ENCODE data around the gene CCR2.
A peak's percentile ranks its signal among the peaks of the same experiment; 100 is the strongest.
"Not testable (repeated sequence)": the region's sequence is repeated elsewhere in the genome, so short reads cannot be mapped to it uniquely, and the experiment has no call there.

CCR2 gene

GRCh38 chr3:46375814-46376213, 21.9 kb downstream of the CCR2 start:
- H3K27me3 Mint-ChIP-seq (ENCODE audit: low read depth) = peaks cover 52% of the 10 kb centered on the region

GRCh38 chr3:46378426-46378942, 24.6 kb downstream of the CCR2 start:
- Mint-ChIP-seq H3K27me3 (ENCODE audit: low read depth) (peaks cover 49% of the 10 kb centered on the region), H3K36me3 (ENCODE audit: low read depth) (peaks cover 2% of the 10 kb centered on the region), H3K27ac (no peak overlapping the region), H3K9me3 (no peaks in the 10 kb centered on the region), H3K4me3 (no peak overlapping the region), H3K4me1 (ENCODE audit: low read depth) (peaks cover 34% of the 10 kb centered on the region)
- peak; percentile 40 for DNase-seq (ENCODE audit: low spot score)

More at GRCh38 chr3:46375814-46376213, 21.9 kb downstream of the CCR2 start:
- peaks cover 43% of the 10 kb centered on the region for H3K4me1 Mint-ChIP-seq (ENCODE audit: low read depth)
- no peak overlapping the region for H3K4me3 Mint-ChIP-seq
- H3K27ac Mint-ChIP-seq = no peak overlapping the region
- DNase-seq (ENCODE audit: low spot score) = no peak
- H3K9me3 Mint-ChIP-seq = no peaks in the 10 kb centered on the region
- H3K36me3 Mint-ChIP-seq (ENCODE audit: low read depth) = peaks cover 2% of the 10 kb centered on the region

GRCh38 chr3:46380471-46381221, 26.7 kb downstream of the CCR2 start:
- H3K27ac Mint-ChIP-seq = peak overlapping the region; percentile 62
- no peaks in the 10 kb centered on the region for H3K9me3 Mint-ChIP-seq

GRCh38 chr3:46381625-46382024, 27.7 kb downstream of the CCR2 start:
- no peak for DNase-seq (ENCODE audit: low spot score)
- no peaks in the 10 kb centered on the region for H3K36me3 Mint-ChIP-seq (ENCODE audit: low read depth)
- no peak overlapping the region for H3K4me3 Mint-ChIP-seq
- H3K4me1 Mint-ChIP-seq (ENCODE audit: low read depth) = peaks cover 30% of the 10 kb centered on the region
- peaks cover 44% of the 10 kb centered on the region for H3K27me3 Mint-ChIP-seq (ENCODE audit: low read depth)
- no peaks in the 10 kb centered on the region for H3K9me3 Mint-ChIP-seq
- no peak overlapping the region for H3K27ac Mint-ChIP-seq

More at GRCh38 chr3:46380471-46381221, 26.7 kb downstream of the CCR2 start:
- Mint-ChIP-seq H3K4me3 (peak overlapping the region; percentile 62), H3K4me1 (ENCODE audit: low read depth) (peaks cover 31% of the 10 kb centered on the region), H3K36me3 (ENCODE audit: low read depth) (no peaks in the 10 kb centered on the region), H3K27me3 (ENCODE audit: low read depth) (peaks cover 44% of the 10 kb centered on the region)
- peak; percentile 7 for DNase-seq (ENCODE audit: low spot score)

- peaks cover 37% of the 10 kb centered on the region for H3K27me3 Mint-ChIP-seq (ENCODE audit: low read depth)
- no peak overlapping the region for H3K4me3 Mint-ChIP-seq
- H3K9me3 Mint-ChIP-seq = no peaks in the 10 kb centered on the region
- H3K27ac Mint-ChIP-seq = no peak overlapping the region
- H3K36me3 Mint-ChIP-seq (ENCODE audit: low read depth) = no peaks in the 10 kb centered on the region
- H3K4me1 Mint-ChIP-seq (ENCODE audit: low read depth) = peaks cover 28% of the 10 kb centered on the region
- DNase-seq (ENCODE audit: low spot score) = no peak
These were observed 29.5 kb downstream of the CCR2 start for GRCh38 chr3:46383211-46383950.

- Mint-ChIP-seq H3K4me3 (no peak overlapping the region), H3K27me3 (ENCODE audit: low read depth) (peaks cover 36% of the 10 kb centered on the region), H3K36me3 (ENCODE audit: low read depth) (no peaks in the 10 kb centered on the region), H3K4me1 (ENCODE audit: low read depth) (peaks cover 28% of the 10 kb centered on the region), H3K27ac (no peak overlapping the region), H3K9me3 (no peaks in the 10 kb centered on the region)
- no peak for DNase-seq (ENCODE audit: low spot score)
These were observed 30.0 kb downstream of the CCR2 start for GRCh38 chr3:46383951-46384330.

- no peaks in the 10 kb centered on the region for H3K36me3 Mint-ChIP-seq (ENCODE audit: low read depth)
- no peaks in the 10 kb centered on the region for H3K9me3 Mint-ChIP-seq
- H3K4me3 Mint-ChIP-seq = peak overlapping the region; percentile 30
- H3K4me1 Mint-ChIP-seq (ENCODE audit: low read depth) = peaks cover 17% of the 10 kb centered on the region
- H3K27me3 Mint-ChIP-seq (ENCODE audit: low read depth) = peaks cover 27% of the 10 kb centered on the region
- no peak overlapping the region for H3K27ac Mint-ChIP-seq
- DNase-seq (ENCODE audit: low spot score) = no peak
These were observed 32.3 kb downstream of the CCR2 start for GRCh38 chr3:46386205-46386604.

GRCh38 chr3:46388847-46389246, 34.9 kb downstream of the CCR2 start:
- peaks cover 28% of the 10 kb centered on the region for H3K27me3 Mint-ChIP-seq (ENCODE audit: low read depth)
- not testable (repeated sequence) for H3K4me3 Mint-ChIP-seq; H3K4me1 Mint-ChIP-seq (ENCODE audit: low read depth); H3K9me3 Mint-ChIP-seq; H3K36me3 Mint-ChIP-seq (ENCODE audit: low read depth); DNase-seq (ENCODE audit: low spot score); H3K27ac Mint-ChIP-seq

GRCh38 chr3:46389306-46389705, 35.4 kb downstream of the CCR2 start:
- Mint-ChIP-seq H3K4me3 (no peak overlapping the region), H3K27me3 (ENCODE audit: low read depth) (peaks cover 26% of the 10 kb centered on the region), H3K27ac (no peak overlapping the region), H3K9me3 (no peaks in the 10 kb centered on the region), H3K4me1 (ENCODE audit: low read depth) (peaks cover 5% of the 10 kb centered on the region), H3K36me3 (ENCODE audit: low read depth) (no peaks in the 10 kb centered on the region)
- no peak for DNase-seq (ENCODE audit: low spot score)

- H3K36me3 Mint-ChIP-seq (ENCODE audit: low read depth); H3K4me1 Mint-ChIP-seq (ENCODE audit: low read depth); H3K27ac Mint-ChIP-seq; DNase-seq (ENCODE audit: low spot score); H3K9me3 Mint-ChIP-seq; H3K4me3 Mint-ChIP-seq: not testable (repeated sequence)
- peaks cover 25% of the 10 kb centered on the region for H3K27me3 Mint-ChIP-seq (ENCODE audit: low read depth)
These were observed 37.6 kb downstream of the CCR2 start for GRCh38 chr3:46391526-46391925.

- Mint-ChIP-seq H3K27me3 (ENCODE audit: low read depth) (peaks cover 21% of the 10 kb centered on the region), H3K27ac (no peak overlapping the region), H3K36me3 (ENCODE audit: low read depth) (no peaks in the 10 kb centered on the region), H3K4me1 (ENCODE audit: low read depth) (peaks cover 5% of the 10 kb centered on the region), H3K4me3 (no peak overlapping the region), H3K9me3 (no peaks in the 10 kb centered on the region)
- DNase-seq (ENCODE audit: low spot score) = no peak
These were observed 39.1 kb downstream of the CCR2 start for GRCh38 chr3:46393011-46393410.

- Mint-ChIP-seq H3K4me1 (ENCODE audit: low read depth) (peaks cover 5% of the 10 kb centered on the region), H3K9me3 (no peaks in the 10 kb centered on the region)
- no peak for DNase-seq (ENCODE audit: low spot score)
These were observed 39.9 kb downstream of the CCR2 start for GRCh38 chr3:46393554-46394434.

GRCh38 chr3:46395210-46395661, 41.3 kb downstream of the CCR2 start:
- peaks cover 5% of the 10 kb centered on the region for H3K4me1 Mint-ChIP-seq (ENCODE audit: low read depth)
- peaks cover 21% of the 10 kb centered on the region for H3K27me3 Mint-ChIP-seq (ENCODE audit: low read depth)
- no peaks in the 10 kb centered on the region for H3K36me3 Mint-ChIP-seq (ENCODE audit: low read depth)
- no peak for DNase-seq (ENCODE audit: low spot score)
- H3K9me3 Mint-ChIP-seq = no peaks in the 10 kb centered on the region
- H3K4me3 Mint-ChIP-seq = no peak overlapping the region
- H3K27ac Mint-ChIP-seq = no peak overlapping the region

More at GRCh38 chr3:46393554-46394434, 39.9 kb downstream of the CCR2 start:
- Mint-ChIP-seq H3K36me3 (ENCODE audit: low read depth) (no peaks in the 10 kb centered on the region), H3K4me3 (no peak overlapping the region), H3K27me3 (ENCODE audit: low read depth) (peaks cover 21% of the 10 kb centered on the region), H3K27ac (no peak overlapping the region)

Measured in T-helper 2 cell treated with Interferon-gamma antibody and Interleukin-4, amounts not matched to agents 5 μg/mL and 100 μg/mL, for 36 hours (primary cell).